ENCODE measurements around the gene PIGR.

Gene PIGR

GRCh38 chr1:206958144-206958543 lies 11.9 kb upstream of the PIGR start:
- DNase-seq = no peak

GRCh38 chr1:206957639-206958038 lies 11.4 kb upstream of the PIGR start:
- DNase-seq = no peak

- no peak for DNase-seq
Measured at GRCh38 chr1:206955476-206956451, 9.5 kb upstream of the PIGR start.

GRCh38 chr1:206954459-206955342 lies 8.4 kb upstream of the PIGR start:
- DNase-seq = no peak

- DNase-seq = no peak
Measured at GRCh38 chr1:206953626-206954025, 7.4 kb upstream of the PIGR start.

GRCh38 chr1:206953126-206953525 lies 6.9 kb upstream of the PIGR start:
- no peak for DNase-seq

- no peak for DNase-seq
Measured at GRCh38 chr1:206952171-206952570, 5.9 kb upstream of the PIGR start.

GRCh38 chr1:206951318-206952100 lies 5.2 kb upstream of the PIGR start:
- DNase-seq = no peak

- DNase-seq = no peak
Measured at GRCh38 chr1:206949641-206950040, 3.4 kb upstream of the PIGR start.

- DNase-seq = no peak
Measured at GRCh38 chr1:206949208-206949607, 2.9 kb upstream of the PIGR start.

- DNase-seq = no peak
Measured at GRCh38 chr1:206947255-206947654, 989 bp upstream of the PIGR start.

- DNase-seq = no peak
Measured at GRCh38 chr1:206945779-206946178, 487 bp downstream of the PIGR start.

GRCh38 chr1:206944703-206945102 lies 1.6 kb downstream of the PIGR start:
- DNase-seq = peak; percentile 23

- no peak for DNase-seq
Measured at GRCh38 chr1:206941766-206942418, 4.4 kb downstream of the PIGR start.

- no peak for DNase-seq
Measured at GRCh38 chr1:206940588-206940936, 5.7 kb downstream of the PIGR start.

GRCh38 chr1:206939841-206940587 lies 6.3 kb downstream of the PIGR start:
- no peak for DNase-seq

- no peak for DNase-seq
Measured at GRCh38 chr1:206939131-206939530, 7.1 kb downstream of the PIGR start.

- no peak for DNase-seq
Measured at GRCh38 chr1:206937425-206937824, 8.8 kb downstream of the PIGR start.

GRCh38 chr1:206935491-206936067 lies 10.7 kb downstream of the PIGR start:
- DNase-seq = peak; percentile 38

- peak; percentile 78 for DNase-seq
Measured at GRCh38 chr1:206933333-206933945, 12.8 kb downstream of the PIGR start.

- DNase-seq = no peak
Measured at GRCh38 chr1:206932177-206932576, 14.1 kb downstream of the PIGR start.

All from CD4-positive, alpha-beta T cell treated with Interleukin-21 for 1 hour (primary cell).